Hepatocyte (in vitro differentiated cells): ENCODE data around the gene CLECL1.

Experiments used
- CTCF ChIP-seq: fragments of 200-600 bp; sonication (generic); IDR thresholded peaks from 2 replicates; pipeline ENCODE4 v1.5.1; 2016; ENCODE audit warnings: antibody characterized with exemption, mild to moderate bottlenecking; ENCODE audit not compliant: poor library complexity
- EZH2 ChIP-seq: fragments of 200-600 bp; sonication (generic); IDR thresholded peaks from 2 replicates; pipeline ENCODE4 v1.6.1; 2016; ENCODE audit warnings: antibody characterized with exemption, mild to moderate bottlenecking, borderline replicate concordance

- TF ChIP-seq CTCF (no peak), EZH2 (no peak)
Measured at GRCh38 chr12:9761419-9761781, 28.5 kb upstream of the CLECL1 start.
